SU-DHL-6 (cell line): ENCODE results near the gene SGIP1.

Experiments used
- H2AFZ ChIP-seq: fragments of 200-600 bp; sonication (generic); 2 replicates; pipeline ENCODE4 v1.6.1; 2014; ENCODE audit warnings: low read depth, mild to moderate bottlenecking, moderate library complexity, mixed read lengths, antibody characterized with exemption, low read length; ENCODE audit not compliant: severe bottlenecking
- H3F3A ChIP-seq: fragments of 200-600 bp; shearing (Covaris generic); 2 replicates; pipeline ENCODE4 v1.6.0; 2016; ENCODE audit warnings: antibody characterized with exemption, mild to moderate bottlenecking; ENCODE audit not compliant: insufficient read depth
- H3K27ac ChIP-seq: fragments of 200-600 bp; sonication (generic); 2 replicates; pipeline ENCODE4 v1.5.1; 2016; ENCODE audit warnings: low read depth, mild to moderate bottlenecking, low read length, moderate library complexity, mixed read lengths
- H3K27me3 ChIP-seq: fragments of 200-600 bp; sonication (generic), shearing (Covaris generic); 2 replicates; pipeline ENCODE4 v1.6.0; 2014; ENCODE audit warnings: mild to moderate bottlenecking, low read length
- H3K36me3 ChIP-seq: fragments of 200-600 bp; sonication (generic); 2 replicates; pipeline ENCODE4 v1.6.1; 2014; ENCODE audit warnings: mild to moderate bottlenecking, low read length, mixed read lengths
- H3K4me2 ChIP-seq: fragments of 300-600, 200-600 bp; shearing (Covaris generic), sonication (generic); 2 replicates; pipeline ENCODE4 v1.6.0; 2014; ENCODE audit warnings: low read length, low read depth, mild to moderate bottlenecking; ENCODE audit not compliant: poor library complexity, severe bottlenecking
- H3K4me3 ChIP-seq: fragments of 200-600 bp; sonication (generic); 2 replicates; pipeline ENCODE4 v1.5.1; 2014; ENCODE audit warnings: antibody characterized with exemption, low read length, mild to moderate bottlenecking, mixed read lengths; ENCODE audit not compliant: insufficient read depth, poor library complexity, severe bottlenecking
- H3K79me2 ChIP-seq: fragments of 200-600 bp; sonication (generic); 2 replicates; pipeline ENCODE4 v1.6.1; 2014; ENCODE audit warnings: mild to moderate bottlenecking, low read length, moderate library complexity; ENCODE audit not compliant: insufficient read depth
- H3K9ac ChIP-seq: fragments of 200-600 bp; sonication (generic); 2 replicates; pipeline ENCODE4 v1.7.0; 2014; ENCODE audit warnings: mild to moderate bottlenecking, low read length
- H3K9me2 ChIP-seq: fragments of 200-600 bp; sonication (generic); replicated peaks from 2 replicates; pipeline ENCODE4 v1.6.1; 2014; ENCODE audit warnings: low read length; ENCODE audit not compliant: insufficient read depth
- H3K9me3 ChIP-seq: fragments of 200-600 bp; sonication (generic); 2 replicates; pipeline ENCODE4 v1.6.1; 2014; ENCODE audit warnings: low read length, mixed read lengths; ENCODE audit not compliant: insufficient read depth
- H4K20me1 ChIP-seq: fragments of 200-600 bp; sonication (generic); 2 replicates; pipeline ENCODE4 v1.6.1; 2014; ENCODE audit warnings: low read depth, mild to moderate bottlenecking, antibody characterized with exemption, low read length, moderate library complexity, mixed read lengths
- CTCF ChIP-seq: fragments of 200-600 bp; sonication (generic); IDR thresholded peaks from one replicate; pipeline ENCODE4 v1.5.1; 2017; ENCODE audit warnings: antibody characterized with exemption, mild to moderate bottlenecking, low read length, moderate library complexity; ENCODE audit not compliant: insufficient read depth, poor library complexity, severe bottlenecking
- EZH2phosphoT487 ChIP-seq: fragments of 200-600 bp; sonication (generic), shearing (Covaris generic); conservative IDR thresholded peaks from 2 replicates; pipeline ENCODE4 v1.6.1; 2018; ENCODE audit warnings: mild to moderate bottlenecking, antibody characterized with exemption, low read length, moderate library complexity, mixed read lengths

The SGIP1 gene

GRCh38 chr1:66540434-66541032 is 6.6 kb downstream of the SGIP1 start:
- no peaks in the 10 kb centered on the region for H3K27me3 ChIP-seq
- no peaks in the 10 kb centered on the region for H3K9me3 ChIP-seq
- no peaks in the 10 kb centered on the region for H4K20me1 ChIP-seq
- no peak overlapping the region for H3K27ac ChIP-seq
- H3K4me2 ChIP-seq: no peak overlapping the region
- no peak overlapping the region for H2AFZ ChIP-seq
- H3K9ac ChIP-seq: no peak overlapping the region
- H3K36me3 ChIP-seq: no peaks in the 10 kb centered on the region
- H3K9me2 ChIP-seq: no peaks in the 10 kb centered on the region
- no peaks in the 10 kb centered on the region for H3K79me2 ChIP-seq
- no peak overlapping the region for H3K4me3 ChIP-seq
- no peak for TF ChIP-seq EZH2phosphoT487
- no peak for TF ChIP-seq CTCF
- H3F3A ChIP-seq: no peaks in the 10 kb centered on the region

GRCh38 chr1:66542314-66542713 is 8.4 kb downstream of the SGIP1 start:
- Histone ChIP-seq H3F3A (no peaks in the 10 kb centered on the region), H3K4me2 (no peak overlapping the region), H4K20me1 (no peaks in the 10 kb centered on the region), H3K9me3 (no peaks in the 10 kb centered on the region), H3K9me2 (no peaks in the 10 kb centered on the region), H3K79me2 (no peaks in the 10 kb centered on the region), H3K27me3 (no peaks in the 10 kb centered on the region), H2AFZ (no peak overlapping the region), H3K27ac (no peak overlapping the region), H3K36me3 (no peaks in the 10 kb centered on the region), H3K4me3 (no peak overlapping the region), H3K9ac (no peak overlapping the region)
- TF ChIP-seq EZH2phosphoT487 (no peak), CTCF (no peak)

GRCh38 chr1:66542811-66543767 is 9.1 kb downstream of the SGIP1 start:
- H3K4me3 ChIP-seq: no peak overlapping the region
- H2AFZ ChIP-seq: no peak overlapping the region
- H3K79me2 ChIP-seq: no peaks in the 10 kb centered on the region
- H3K9ac ChIP-seq: no peak overlapping the region
- TF ChIP-seq EZH2phosphoT487 (no peak), CTCF (no peak)
- no peaks in the 10 kb centered on the region for H4K20me1 ChIP-seq
- H3K4me2 ChIP-seq: no peak overlapping the region
- no peaks in the 10 kb centered on the region for H3K9me3 ChIP-seq
- H3K27me3 ChIP-seq: no peaks in the 10 kb centered on the region
- no peaks in the 10 kb centered on the region for H3F3A ChIP-seq
- no peaks in the 10 kb centered on the region for H3K36me3 ChIP-seq
- no peaks in the 10 kb centered on the region for H3K9me2 ChIP-seq
- H3K27ac ChIP-seq: no peak overlapping the region
